ENCODE data around the gene GRIK4. TPM values are rescaled to one million over a fixed set of nuclear protein-coding genes. Genes with fewer than 3 reads are reported as not detected.

GRIK4 gene
- total RNA-seq, 2 experiments from 2014 or later = not detected

GRCh38 chr11:120543521-120544215 lies 32.1 kb downstream of the GRIK4 start:
- DNase-seq (no peak), ATAC-seq (no peak)
- intact Hi-C loops (cut with micrococcal nuclease) = no loop called here
- H3K27me3 Mint-ChIP-seq = peaks cover 4% of the 10 kb centered on the region
- POLR2A ChIA-PET = no interaction called here
- peaks cover 1% of the 10 kb centered on the region for H3K4me1 Mint-ChIP-seq (ENCODE audit: low read depth)
- CTCF ChIA-PET = no interaction called here
- no peak for TF ChIP-seq CTCF (IDR thresholded peaks at IDR 0.05)
- no peak overlapping the region for H3K27ac Mint-ChIP-seq
- no peaks in the 10 kb centered on the region for H3K9me3 Mint-ChIP-seq
- H3K36me3 Mint-ChIP-seq (ENCODE audit: low read depth) = no peaks in the 10 kb centered on the region
- H3K4me3 Mint-ChIP-seq = no peak overlapping the region

- peaks cover 9% of the 10 kb centered on the region for H3K27me3 Mint-ChIP-seq
- intact Hi-C loops (cut with micrococcal nuclease) = no loop called here
- no peak for ATAC-seq
These were observed 34.3 kb downstream of the GRIK4 start for GRCh38 chr11:120545813-120546212.

GRCh38 chr11:120546312-120547205 lies 35.0 kb downstream of the GRIK4 start:
- Mint-ChIP-seq H3K4me3 (no peak overlapping the region), H3K27me3 (peaks cover 9% of the 10 kb centered on the region), H3K9me3 (no peaks in the 10 kb centered on the region), H3K36me3 (ENCODE audit: low read depth) (no peaks in the 10 kb centered on the region), H3K4me1 (ENCODE audit: low read depth) (peaks cover 1% of the 10 kb centered on the region), H3K27ac (no peak overlapping the region)
- ATAC-seq (no peak), DNase-seq (no peak)
- ChIA-PET CTCF (no interaction called here), POLR2A (no interaction called here)
- intact Hi-C loops (cut with micrococcal nuclease) = no loop called here
- TF ChIP-seq CTCF (IDR thresholded peaks at IDR 0.05) = no peak

More at GRCh38 chr11:120545813-120546212, 34.3 kb downstream of the GRIK4 start:
- H3K4me1 Mint-ChIP-seq (ENCODE audit: low read depth) = peaks cover 1% of the 10 kb centered on the region
- ChIA-PET CTCF (no interaction called here), POLR2A (no interaction called here)
- no peaks in the 10 kb centered on the region for H3K9me3 Mint-ChIP-seq
- H3K36me3 Mint-ChIP-seq (ENCODE audit: low read depth) = no peaks in the 10 kb centered on the region
- no peak overlapping the region for H3K4me3 Mint-ChIP-seq
- no peak overlapping the region for H3K27ac Mint-ChIP-seq
- no peak for TF ChIP-seq CTCF (IDR thresholded peaks at IDR 0.05)
- DNase-seq = no peak

- no peak for DNase-seq
- no peak for ATAC-seq
- Mint-ChIP-seq H3K27me3 (peaks cover 11% of the 10 kb centered on the region), H3K4me3 (no peak overlapping the region), H3K9me3 (no peaks in the 10 kb centered on the region), H3K27ac (no peak overlapping the region), H3K4me1 (ENCODE audit: low read depth) (peaks cover 1% of the 10 kb centered on the region), H3K36me3 (ENCODE audit: low read depth) (no peaks in the 10 kb centered on the region)
- ChIA-PET POLR2A (no interaction called here), CTCF (no interaction called here)
- no peak for TF ChIP-seq CTCF (IDR thresholded peaks at IDR 0.05)
- intact Hi-C loops (cut with micrococcal nuclease) = no loop called here
These were observed 35.8 kb downstream of the GRIK4 start for GRCh38 chr11:120547316-120547715.
